Bronchial epithelial cell (primary cell): Measurements from ENCODE around the gene IQGAP3. TPM values are rescaled to one million over a fixed set of nuclear protein-coding genes. Genes with fewer than 3 reads are reported as not detected.

ENCODE experiments used
- DNase-seq: peaks from one replicate; pipeline ENCODE4 v3.0.0-alpha.2; 2010; ENCODE audit warnings: low read depth
- FAIRE-seq: peaks from 2 replicates; lab custom pipeline; 2011; peaks lifted over from hg19 to GRCh38; lab: Jason Lieb, UNC
- H3K27me3 ChIP-seq: 2 replicates; pipeline ENCODE4 v1.5.1; 2011; ENCODE audit warnings: low read length; ENCODE audit not compliant: control insufficient read depth, insufficient read depth
- H3K36me3 ChIP-seq: 2 replicates; pipeline ENCODE4 v1.5.1; 2011; ENCODE audit warnings: low read length; ENCODE audit not compliant: control insufficient read depth, insufficient read depth
- H3K4me3 ChIP-seq: 2 replicates; pipeline ENCODE4 v1.5.1; 2011; ENCODE audit warnings: mild to moderate bottlenecking, low read depth, low read length, control low read depth
- total RNA-seq: library from RNA; depleted of rRNA; stranded (reverse); fragments of >200 nt; gene quantifications from 2 replicates; pipeline ENCODE4 v1.2.1, GENCODE V29; 2014
- TF ChIP-seq, protein P1 (sequence below): IDR thresholded peaks from 2 replicates; pipeline ENCODE4 v1.5.1; 2011; ENCODE audit warnings: mild to moderate bottlenecking, moderate library complexity, low read length, control low read depth, inconsistent platforms; ENCODE audit not compliant: insufficient read depth, severe bottlenecking

IQGAP3 gene
- total RNA-seq, 1 donor from 2014 or later: 0.53 TPM

DNA sequence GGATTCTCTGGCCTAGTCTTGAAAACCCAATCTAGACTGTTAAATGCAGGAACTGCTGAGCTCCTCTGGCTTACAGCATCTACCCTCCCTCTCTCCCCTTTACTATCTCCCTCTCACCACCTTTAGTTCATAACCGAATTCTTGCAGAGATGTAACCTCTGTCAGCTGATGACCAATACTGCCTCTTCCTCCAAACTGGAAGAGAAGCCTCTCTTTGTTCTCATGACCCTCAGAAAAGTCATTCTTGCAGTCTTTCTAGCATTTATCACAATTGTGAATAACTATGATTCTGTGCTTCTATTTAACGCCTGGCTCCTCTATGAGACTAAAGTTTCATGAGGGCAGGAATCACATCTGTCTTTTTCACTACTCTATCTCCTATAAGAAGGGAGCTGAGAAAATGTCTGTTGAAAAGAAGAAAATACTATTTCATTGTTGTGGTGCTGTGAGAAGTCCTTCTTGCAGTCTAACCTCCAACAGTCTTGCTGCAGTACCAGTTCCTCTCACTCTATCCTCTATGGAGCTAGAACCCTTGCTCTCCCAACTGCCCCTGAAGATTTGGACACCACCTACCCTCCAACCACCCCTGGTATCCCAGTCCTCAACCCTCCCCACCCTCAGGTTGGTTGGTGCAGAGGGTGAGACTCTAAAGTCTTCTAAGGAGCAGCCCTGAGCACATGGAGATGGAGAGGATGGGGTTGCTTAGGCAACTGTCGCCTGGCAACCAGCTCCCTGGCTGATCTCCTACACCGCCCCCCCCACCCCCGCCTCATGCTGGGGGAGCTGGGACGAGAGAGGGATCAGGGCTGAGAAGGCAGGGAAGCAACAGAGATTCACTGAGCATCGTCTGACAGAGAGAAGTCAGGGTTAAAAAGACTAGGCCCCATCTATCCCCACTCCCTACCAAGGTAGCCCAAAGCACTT, 85.7 kb downstream of the IQGAP3 start:
- DNase-seq: no peak
- no peak overlapping the region for H3K4me3 ChIP-seq
- H3K27me3 ChIP-seq: no peaks in the 10 kb centered on the region
- no peak for FAIRE-seq
- H3K36me3 ChIP-seq: peaks cover 14% of the 10 kb centered on the region
- TF ChIP-seq, protein P1, sequence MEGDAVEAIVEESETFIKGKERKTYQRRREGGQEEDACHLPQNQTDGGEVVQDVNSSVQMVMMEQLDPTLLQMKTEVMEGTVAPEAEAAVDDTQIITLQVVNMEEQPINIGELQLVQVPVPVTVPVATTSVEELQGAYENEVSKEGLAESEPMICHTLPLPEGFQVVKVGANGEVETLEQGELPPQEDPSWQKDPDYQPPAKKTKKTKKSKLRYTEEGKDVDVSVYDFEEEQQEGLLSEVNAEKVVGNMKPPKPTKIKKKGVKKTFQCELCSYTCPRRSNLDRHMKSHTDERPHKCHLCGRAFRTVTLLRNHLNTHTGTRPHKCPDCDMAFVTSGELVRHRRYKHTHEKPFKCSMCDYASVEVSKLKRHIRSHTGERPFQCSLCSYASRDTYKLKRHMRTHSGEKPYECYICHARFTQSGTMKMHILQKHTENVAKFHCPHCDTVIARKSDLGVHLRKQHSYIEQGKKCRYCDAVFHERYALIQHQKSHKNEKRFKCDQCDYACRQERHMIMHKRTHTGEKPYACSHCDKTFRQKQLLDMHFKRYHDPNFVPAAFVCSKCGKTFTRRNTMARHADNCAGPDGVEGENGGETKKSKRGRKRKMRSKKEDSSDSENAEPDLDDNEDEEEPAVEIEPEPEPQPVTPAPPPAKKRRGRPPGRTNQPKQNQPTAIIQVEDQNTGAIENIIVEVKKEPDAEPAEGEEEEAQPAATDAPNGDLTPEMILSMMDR: no peak

DNA sequence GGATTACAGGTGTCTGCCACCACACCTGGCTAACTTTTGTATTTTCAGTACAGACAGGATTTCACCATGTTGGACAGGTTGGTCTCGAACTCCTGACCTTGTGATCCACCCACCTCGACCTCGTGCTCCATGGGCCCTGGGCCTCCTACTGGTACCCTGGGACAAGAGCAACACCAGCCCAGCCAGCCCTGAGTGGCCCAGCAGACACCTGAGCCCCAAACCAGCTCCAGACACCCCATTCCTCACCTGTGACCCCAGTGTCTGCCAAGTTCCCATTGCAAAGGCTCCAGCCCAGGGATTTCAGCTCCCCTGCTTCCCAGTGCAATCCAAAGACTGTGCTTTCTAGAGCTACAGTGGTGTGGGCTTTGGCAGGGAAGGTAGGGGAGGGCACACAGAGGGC, 86.4 kb downstream of the IQGAP3 start:
- no peak for DNase-seq
- no peak for FAIRE-seq
- no peaks in the 10 kb centered on the region for H3K27me3 ChIP-seq
- peaks cover 14% of the 10 kb centered on the region for H3K36me3 ChIP-seq
- TF ChIP-seq, protein P1: no peak
- H3K4me3 ChIP-seq: no peak overlapping the region

DNA sequence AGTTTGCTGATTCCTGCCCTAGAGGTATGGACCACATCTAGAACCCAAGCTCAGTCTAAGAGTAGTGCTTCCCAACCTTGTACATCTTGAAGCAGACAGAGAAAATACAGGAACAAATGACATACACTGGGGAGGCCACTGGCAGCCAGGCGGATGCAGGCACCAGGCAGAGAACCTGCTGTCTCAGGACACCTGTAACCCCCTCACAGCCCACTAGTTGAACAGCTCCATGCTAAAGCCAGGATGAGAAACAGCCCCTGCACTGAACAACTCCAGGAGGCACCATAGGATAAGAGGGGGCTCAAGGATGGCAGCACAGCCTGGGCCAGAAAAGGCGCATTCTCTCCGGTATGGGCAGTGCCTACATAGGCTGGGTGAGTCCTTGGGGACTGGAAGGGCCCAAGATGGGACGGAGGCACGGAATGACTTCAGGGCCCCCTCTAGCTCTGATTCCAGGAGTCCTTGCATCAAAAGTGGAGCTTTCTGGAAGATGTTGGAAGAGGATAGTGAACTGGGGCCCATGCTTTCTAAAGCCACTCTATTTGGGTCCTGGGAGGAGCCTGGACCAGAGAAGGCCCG, 87.8 kb downstream of the IQGAP3 start:
- no peak for FAIRE-seq
- Histone ChIP-seq H3K27me3 (no peaks in the 10 kb centered on the region), H3K36me3 (peaks cover 26% of the 10 kb centered on the region), H3K4me3 (no peak overlapping the region)
- TF ChIP-seq, protein P1: no peak
- DNase-seq: no peak

DNA sequence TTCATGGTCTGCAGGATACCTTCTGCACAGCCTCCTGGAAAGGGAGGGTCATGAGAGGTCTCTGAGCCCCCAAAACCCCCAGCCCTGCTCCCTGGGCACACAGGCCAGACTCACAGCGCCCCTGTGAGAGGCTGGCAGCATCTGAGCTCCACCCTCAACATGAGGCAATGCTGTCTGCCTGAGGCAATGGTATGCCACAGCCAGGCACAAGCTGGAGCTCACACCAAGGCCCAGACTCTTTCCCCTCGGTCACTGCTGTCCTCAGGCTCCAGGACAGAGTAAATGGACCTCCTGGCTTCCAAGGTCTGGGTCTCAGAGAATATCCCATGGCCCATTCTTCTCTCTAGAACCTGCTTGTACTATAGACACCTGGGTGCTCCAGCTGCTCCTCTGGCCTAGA, 89.0 kb downstream of the IQGAP3 start:
- H3K4me3 ChIP-seq: no peak overlapping the region
- H3K36me3 ChIP-seq: peaks cover 31% of the 10 kb centered on the region
- DNase-seq (no peak), FAIRE-seq (no peak)
- TF ChIP-seq, protein P1: no peak
- H3K27me3 ChIP-seq: no peaks in the 10 kb centered on the region

DNA sequence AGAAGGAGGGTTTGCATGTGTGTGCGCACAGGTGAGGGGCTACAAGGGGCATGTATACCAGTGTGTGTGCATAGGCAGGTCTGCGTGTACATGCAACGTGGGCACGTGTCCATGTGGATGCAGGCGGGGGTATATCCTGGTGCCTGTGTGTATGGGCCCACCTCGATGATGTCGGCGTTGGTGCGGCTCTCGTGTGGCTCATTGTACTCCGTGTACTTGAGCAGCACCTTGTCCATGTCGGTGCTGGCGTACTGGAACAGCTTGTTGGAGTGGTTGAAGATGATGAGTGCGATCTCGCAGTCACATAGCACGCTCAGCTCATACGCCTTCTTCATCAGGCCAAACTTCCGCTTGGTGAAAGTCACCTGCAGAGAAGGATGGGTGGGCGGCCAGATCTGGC, 90.1 kb downstream of the IQGAP3 start:
- no peak for FAIRE-seq
- Histone ChIP-seq H3K36me3 (peaks cover 40% of the 10 kb centered on the region), H3K4me3 (no peak overlapping the region), H3K27me3 (no peaks in the 10 kb centered on the region)
- no peak for DNase-seq
- TF ChIP-seq, protein P1: no peak
